ENCODE results near the gene DDX1.
"Not testable (repeated sequence)": the region's sequence is repeated elsewhere in the genome, so short reads cannot be mapped to it uniquely, and the experiment has no call there.

The DDX1 gene

DNA sequence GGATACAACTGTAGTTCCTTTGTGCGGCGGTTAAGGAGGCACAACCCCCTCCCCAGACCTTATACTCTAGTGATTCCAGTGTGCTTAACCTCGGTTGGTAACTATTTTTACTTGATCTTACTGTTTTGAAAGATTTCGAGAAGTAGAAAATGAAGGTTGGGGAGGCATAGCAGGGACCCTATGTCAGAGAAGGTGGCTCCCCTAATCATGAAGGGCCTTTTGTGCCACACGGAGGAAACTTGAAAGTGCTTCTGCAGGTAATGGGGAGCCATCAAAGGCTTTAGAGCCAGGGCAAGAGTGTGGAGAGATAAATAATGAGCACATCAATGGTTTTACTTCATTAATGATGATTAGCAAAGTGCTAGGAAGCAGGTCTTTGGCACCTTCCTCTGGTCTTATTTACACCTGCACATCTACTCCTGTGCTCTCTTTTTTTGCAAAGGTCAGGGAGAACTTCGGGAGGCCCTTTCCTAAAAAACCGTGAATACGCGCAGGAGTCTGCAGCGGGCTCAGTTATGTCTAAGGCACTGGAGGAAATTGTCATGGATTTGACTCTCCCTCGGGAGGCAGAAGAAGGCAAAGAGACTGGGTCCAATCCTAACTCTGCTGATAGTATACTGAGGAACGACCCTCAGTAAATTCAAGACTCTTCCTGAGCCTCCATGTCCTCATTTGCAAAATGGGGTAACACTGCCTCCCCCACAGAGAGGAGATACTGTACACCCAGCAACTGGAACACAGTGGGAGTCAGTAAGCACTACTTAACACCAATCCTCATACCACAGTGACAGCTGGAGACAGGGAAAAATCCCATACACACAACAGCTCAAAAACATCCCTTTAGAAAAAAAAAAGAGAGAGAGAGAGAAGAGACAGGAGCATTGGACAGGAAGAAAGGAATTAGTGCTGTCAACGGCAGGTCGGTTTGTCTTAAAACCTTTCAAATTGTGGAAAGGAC, 81.6 kb downstream of the DDX1 start:
- DNase-seq (ENCODE audit: low read depth in 3 of 3, low spot score in 1 of 3): no peak

DNA sequence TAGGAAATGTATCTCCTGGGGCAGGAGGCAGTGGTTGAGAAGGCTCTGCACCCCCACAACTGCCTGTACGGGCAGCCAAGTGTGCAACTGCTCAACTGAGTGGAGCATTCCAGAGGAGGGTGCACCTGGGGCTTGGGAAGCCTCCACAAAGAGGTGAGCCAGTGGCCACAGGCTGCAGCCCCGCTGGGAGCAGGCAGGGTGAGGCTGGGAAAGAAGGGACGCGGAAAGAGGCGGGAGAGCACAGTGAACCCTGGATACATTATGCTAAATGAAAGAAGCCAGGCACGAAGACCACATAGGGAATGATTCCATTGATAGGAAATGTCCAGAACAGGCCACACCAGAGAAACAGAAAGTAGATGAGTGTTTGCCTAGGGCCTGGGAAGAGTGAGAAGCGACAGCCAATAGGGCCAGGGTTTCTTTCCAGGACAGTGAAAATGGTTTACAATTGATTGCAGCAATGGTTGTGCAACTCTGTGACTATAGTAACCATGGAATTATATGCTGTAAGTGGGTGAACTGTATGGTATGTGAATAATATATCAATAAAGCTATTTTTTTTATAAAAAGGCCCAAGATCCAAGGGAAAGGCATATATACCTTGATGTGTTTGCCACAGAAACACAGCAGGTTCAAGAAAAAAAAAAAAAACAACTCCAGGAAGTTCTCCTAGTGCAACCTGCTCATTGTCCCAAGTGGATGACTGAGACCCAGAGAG, 82.4 kb downstream of the DDX1 start:
- no peak for DNase-seq (ENCODE audit: low read depth in 3 of 3, low spot score in 1 of 3)

DNA sequence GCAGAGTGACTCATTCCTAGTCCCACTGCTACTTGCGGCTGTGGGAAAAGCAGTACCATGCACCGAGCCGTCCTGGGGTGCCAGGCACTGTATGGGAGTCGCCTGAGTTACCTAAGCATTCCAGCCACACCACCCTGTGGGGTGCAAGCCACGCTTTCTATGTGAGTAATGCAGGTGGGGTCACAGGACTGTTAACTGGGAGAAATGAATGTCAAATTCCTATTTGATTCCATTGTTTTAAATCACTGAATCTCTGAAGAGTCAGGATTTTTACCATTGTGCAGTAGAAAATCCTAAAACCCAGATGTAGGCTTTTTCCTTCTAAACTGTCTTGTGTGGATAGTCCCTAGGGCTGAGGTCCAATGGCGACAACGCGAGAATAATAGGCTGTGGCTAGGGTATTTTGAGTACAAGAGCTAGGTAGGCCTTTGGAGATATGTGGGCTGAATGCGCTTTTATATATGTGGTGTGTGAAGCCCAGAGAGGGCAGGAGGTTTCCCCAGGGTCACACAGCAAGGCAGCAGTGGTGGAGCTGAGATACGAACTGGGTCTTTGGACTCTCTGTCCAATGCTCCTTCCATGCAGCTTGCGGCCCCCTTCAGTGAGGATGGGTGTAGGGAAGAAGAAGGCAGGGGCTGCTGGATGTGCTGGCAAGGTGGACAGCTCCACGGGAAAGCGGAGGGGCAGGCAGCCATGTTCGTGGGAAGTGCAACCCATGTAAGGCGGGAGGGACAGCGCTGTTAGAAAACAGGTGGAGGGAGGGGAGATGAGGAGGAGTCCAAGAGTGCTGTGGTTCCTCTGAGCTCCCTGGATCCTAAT, 83.2 kb downstream of the DDX1 start:
- DNase-seq (ENCODE audit: low read depth in 3 of 3, low spot score in 1 of 3): no peak

DNA sequence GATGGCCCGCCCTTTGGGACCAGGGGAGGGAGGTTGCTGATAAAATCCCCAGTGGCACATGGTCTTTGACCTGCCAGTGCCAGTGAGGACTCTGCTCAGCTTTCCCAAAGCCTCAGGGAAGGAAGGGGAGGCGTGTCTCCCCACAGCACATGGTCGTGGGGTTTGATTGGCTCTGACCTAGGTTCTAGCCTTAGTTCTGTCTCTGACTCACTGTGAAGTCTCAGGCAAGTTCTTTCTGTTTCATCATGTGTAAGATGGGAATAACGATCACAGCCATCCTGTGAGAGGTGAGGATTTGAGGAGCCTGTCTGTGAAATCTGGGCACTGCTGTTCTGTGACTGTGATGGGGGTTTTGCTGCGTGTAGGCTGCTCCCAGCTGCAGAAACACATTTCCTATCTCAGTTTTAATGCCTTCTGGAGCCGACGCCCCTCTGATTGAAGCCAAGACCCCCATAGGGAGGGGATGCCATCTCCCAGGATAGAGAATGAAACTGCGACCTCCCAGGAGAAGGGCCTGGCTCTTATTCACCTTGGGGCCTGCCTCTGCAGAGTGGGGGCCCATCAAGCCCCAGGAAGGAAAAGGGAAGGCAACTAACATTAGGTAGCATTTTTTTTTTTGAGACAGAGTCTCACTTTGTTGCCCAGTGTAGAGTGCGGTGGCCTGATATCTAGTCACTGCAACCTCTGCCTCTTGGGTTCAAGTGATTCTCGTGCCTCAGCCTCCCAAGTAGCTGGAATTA, 84.0 kb downstream of the DDX1 start:
- no peak for DNase-seq (ENCODE audit: low read depth in 3 of 3, low spot score in 1 of 3)

DNA sequence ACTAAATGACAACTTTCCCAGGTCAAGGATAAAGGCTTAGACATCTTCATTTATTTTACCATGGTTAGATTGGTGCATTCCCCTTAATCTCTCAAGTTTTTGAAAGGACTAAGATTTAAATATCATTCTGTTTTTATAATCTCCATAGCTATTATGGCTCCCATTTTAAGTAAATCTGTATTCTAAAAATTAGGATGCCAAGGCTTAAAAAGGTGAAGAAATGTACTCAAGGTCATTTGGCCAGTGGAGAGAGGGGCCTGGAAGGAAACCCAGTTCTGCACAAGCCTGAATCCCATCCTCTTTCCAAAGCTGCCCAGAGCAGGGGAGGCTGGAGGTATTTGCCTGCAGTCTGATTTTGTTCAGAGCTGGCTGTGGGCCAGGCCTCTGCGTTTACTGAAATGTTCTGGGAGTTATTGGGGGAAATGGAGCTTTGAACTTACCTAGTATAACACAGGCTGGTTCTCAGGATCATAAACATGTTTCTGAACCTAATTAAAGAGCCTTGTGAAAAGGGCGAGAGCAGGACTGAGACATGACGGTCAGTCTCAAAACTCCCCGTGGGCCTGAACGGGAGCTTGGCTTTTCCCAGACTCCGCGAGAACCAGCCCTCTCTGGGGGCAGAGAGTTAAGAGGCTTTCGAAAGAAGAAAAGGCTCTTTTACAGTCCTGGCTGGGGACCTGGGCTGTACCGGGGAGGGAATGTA, 85.6 kb downstream of the DDX1 start:
- no peak for DNase-seq (ENCODE audit: low read depth in 3 of 3, low spot score in 1 of 3)

DNA sequence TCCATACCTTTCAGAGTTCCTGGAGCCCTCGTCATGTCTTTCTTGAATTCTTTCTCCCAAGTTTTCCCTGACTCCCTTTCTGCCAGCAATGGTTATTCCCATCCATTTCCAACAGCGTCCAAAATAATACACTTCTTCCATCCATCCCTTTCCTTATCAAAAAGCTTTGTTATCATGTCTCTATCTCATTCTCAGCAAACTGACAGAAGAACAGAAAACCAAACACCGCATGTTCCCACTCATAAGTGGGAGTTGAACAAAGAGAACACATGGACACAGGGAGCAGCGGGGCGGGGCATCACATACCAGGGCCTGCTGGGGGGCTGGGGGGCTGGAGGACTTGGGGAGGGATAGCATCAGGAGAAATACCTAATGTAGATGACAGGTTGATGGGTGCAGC, 86.7 kb downstream of the DDX1 start:
- no peak for DNase-seq (ENCODE audit: low read depth in 3 of 3, low spot score in 1 of 3)

DNA sequence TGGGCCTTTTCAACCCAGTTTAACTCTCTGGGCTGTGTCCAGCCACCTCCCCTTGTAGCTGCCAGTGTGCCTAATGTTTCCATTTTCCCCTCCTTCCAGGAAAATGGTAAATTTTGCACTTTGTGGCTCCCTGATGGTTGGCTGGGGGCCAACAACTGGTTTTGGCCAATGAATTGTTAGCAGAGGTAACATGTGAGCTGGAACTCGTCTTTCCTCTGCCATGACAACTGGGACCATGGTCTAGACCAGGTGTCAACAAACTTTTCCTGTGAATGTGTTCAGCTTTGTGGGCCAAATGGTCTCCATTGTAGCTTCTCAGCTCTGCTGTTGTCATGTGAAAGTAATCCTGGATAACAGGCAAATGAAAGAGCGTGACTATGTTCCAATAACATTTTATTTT, 87.2 kb downstream of the DDX1 start:
- DNase-seq (ENCODE audit: low read depth in 3 of 3, low spot score in 1 of 3): no peak

DNA sequence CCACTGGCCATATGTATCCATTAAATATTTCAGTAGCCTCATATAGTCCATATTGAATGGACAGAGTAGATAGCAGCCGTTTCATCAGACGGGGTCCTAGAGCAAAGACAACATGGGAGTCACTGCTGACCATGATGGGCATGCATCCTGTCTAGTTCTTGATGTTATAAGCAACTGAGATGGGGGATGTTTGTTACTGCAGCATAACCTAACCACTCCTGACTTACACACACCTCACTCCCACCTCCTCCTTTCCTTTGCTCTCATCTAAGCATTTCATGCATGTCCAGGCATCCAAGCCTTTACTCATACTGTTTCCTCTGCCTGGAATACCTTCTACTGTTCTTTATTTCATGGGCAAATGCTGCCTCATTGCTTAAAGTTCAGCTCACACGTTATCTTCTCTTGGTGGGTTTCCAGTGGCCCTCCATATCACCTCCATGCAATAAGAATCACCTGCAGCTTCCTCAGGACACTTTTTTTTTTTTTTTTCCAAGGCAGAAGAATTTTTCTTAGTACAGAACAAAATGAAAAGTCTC, 87.8 kb downstream of the DDX1 start:
- DNase-seq (ENCODE audit: low read depth in 3 of 3, low spot score in 1 of 3): no peak

DNA sequence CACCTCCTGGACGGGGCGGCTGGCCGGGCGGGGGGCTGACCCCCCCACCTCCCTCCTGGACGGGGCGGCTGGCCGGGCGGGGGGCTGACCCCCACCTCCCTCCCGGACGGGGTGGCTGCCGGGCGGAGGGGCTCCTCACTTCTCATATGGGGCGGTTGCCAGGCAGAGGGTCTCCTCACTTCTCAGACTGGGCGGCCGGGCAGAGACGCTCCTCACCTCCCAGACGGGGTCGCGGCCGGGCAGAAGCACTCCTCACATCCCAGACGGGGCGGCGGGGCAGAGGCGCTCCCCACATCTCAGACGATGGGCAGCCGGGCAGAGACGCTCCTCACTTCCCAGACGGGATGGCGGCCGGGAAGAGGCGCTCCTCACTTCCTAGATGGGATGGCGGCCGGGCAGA, 88.5 kb downstream of the DDX1 start:
- not testable (repeated sequence) for DNase-seq (ENCODE audit: low read depth in 3 of 3, low spot score in 1 of 3)

Data from stimulated activated CD4-positive, alpha-beta T cell treated with anti-CD3 and anti-CD28 coated beads, TNF-alpha, amount 100 ng/mL, for 1 hour (primary cell).